K562 (cell line): ENCODE results near the gene PTCH1. TPM values are rescaled to one million over a fixed set of nuclear protein-coding genes. Genes with fewer than 3 reads are reported as not detected.

Source experiments
- CREM ChIP-seq: IDR thresholded peaks from 2 replicates; pipeline ENCODE4 v1.6.1; 2014; ENCODE audit warnings: antibody characterized with exemption, low read depth
- ETS2 ChIP-seq: IDR thresholded peaks from 2 replicates; pipeline ENCODE4 v1.6.1; 2016; ENCODE audit warnings: borderline replicate concordance, missing genetic modification characterization, mild to moderate bottlenecking, moderate library complexity, missing compliant biosample characterization; ENCODE audit not compliant: poor library complexity, severe bottlenecking
- FOXK1 ChIP-seq: sonication (generic); formaldehyde crosslinking; IDR thresholded peaks from 2 replicates; pipeline ENCODE4 v1.8.0; 2022; ENCODE audit warnings: missing genetic modification reagents, mild to moderate bottlenecking, borderline replicate concordance
- KLF13 ChIP-seq: fragments of 450-650 bp; IDR thresholded peaks from 2 replicates; pipeline ENCODE4 v1.6.1; 2016; ENCODE audit warnings: missing genetic modification characterization, low read depth, mild to moderate bottlenecking, missing compliant biosample characterization, moderate library complexity, borderline replicate concordance
- MAFG ChIP-seq: fragments of 450-650 bp; conservative IDR thresholded peaks from 2 replicates; pipeline ENCODE4 v1.6.1; 2016; ENCODE audit warnings: missing genetic modification characterization, missing compliant biosample characterization
- MNT ChIP-seq, 2 experiments: fragments of 450-650 bp; conservative IDR thresholded peaks; 2 replicates each; pipeline ENCODE4 v1.6.1; 2017; ENCODE audit warnings: mild to moderate bottlenecking in 2 of 2, moderate library complexity in 2 of 2
- PPARD ChIP-seq: fragments of 250-450 bp; sonication (Bioruptor Pico); IDR thresholded peaks from 2 replicates; pipeline ENCODE4 v1.8.0; 2022; ENCODE audit warnings: inconsistent platforms, mild to moderate bottlenecking, moderate library complexity
- RCOR1 ChIP-seq, 2 experiments: IDR thresholded peaks; 2 replicates each; pipeline ENCODE4 v1.6.1; 2012; ENCODE audit warnings: low read depth in 2 of 2, low read length in 2 of 2, borderline replicate concordance in 1 of 2, improper control_type of control experiment in 1 of 2
- TBL1XR1 ChIP-seq, 2 experiments: IDR thresholded peaks; 2 replicates each; pipeline ENCODE4 v1.6.1; 2012; ENCODE audit warnings: improper control_type of control experiment in 2 of 2, low read length in 2 of 2, mild to moderate bottlenecking in 1 of 2
- TEAD4 ChIP-seq, 2 experiments: sonication (generic) in 1 of 2; formaldehyde crosslinking in 1 of 2; IDR thresholded peaks; 2 replicates each; pipeline versions ENCODE4 v1.6.1 to v1.8.0; 2012 to 2022; ENCODE audit warnings: borderline replicate concordance in 1 of 2, inconsistent platforms in 1 of 2, low read length in 1 of 2, mild to moderate bottlenecking in 1 of 2, missing genetic modification reagents in 1 of 2
- XRCC5 ChIP-seq: fragments of 200-400 bp; formaldehyde crosslinking; IDR thresholded peaks from 2 replicates; pipeline ENCODE4 v1.6.1; 2017; ENCODE audit warnings: low read depth, mild to moderate bottlenecking, low read length
- ZNF280A ChIP-seq: fragments of 450-650 bp; IDR thresholded peaks from 2 replicates; pipeline ENCODE4 v1.6.1; 2018; ENCODE audit warnings: mild to moderate bottlenecking, low read depth; ENCODE audit not compliant: partially characterized antibody
- polyA plus RNA-seq, 8 experiments: library from polyadenylated mRNA; depleted of rRNA in 4 of 8; stranded (reverse) in 5 of 8; unstranded in 3 of 8; fragments of >200 nt; fragmentation: Nextera tagmentation in 2 of 8; fragmentation: Illumina TruSeq in 1 of 8; extraction: Ambion mirVana in 2 of 8; extraction: Trizol in 1 of 8; gene quantifications; 2 replicates each; pipeline versions ENCODE4 v1.2.1 to v1.2.3, GENCODE V29; 2011 to 2014; ENCODE audit warnings: inconsistent platforms in 1 of 8, missing spikeins in 1 of 8
- total RNA-seq, 7 experiments: library from RNA; depleted of rRNA in 6 of 7; stranded (reverse); fragments of >200 nt in 6 of 7; fragmentation: Illumina TruSeq in 2 of 7; extraction: Trizol in 2 of 7; gene quantifications; 2 replicates each; pipeline versions ENCODE4 v1.2.1 to v1.2.3, GENCODE V29; 2011 to 2021; ENCODE audit warnings: low replicate concordance in 1 of 7
- TF ChIP-seq, protein P1 (sequence below), 2 experiments: fragments of 450-650 bp; formaldehyde crosslinking in 1 of 2; IDR thresholded peaks; 2 replicates each; pipeline versions ENCODE4 v1.4.0 to v1.6.1; 2014 to 2020; ENCODE audit warnings: mild to moderate bottlenecking in 2 of 2, borderline replicate concordance in 1 of 2, low read depth in 1 of 2

Gene PTCH1
- total and polyA plus RNA-seq, 9 of the 15 experiments (the other 6 are each of a cell fraction or from before 2014, with no cell fraction given): 0.70 to 9.9 (median 3.8) TPM

DNA sequence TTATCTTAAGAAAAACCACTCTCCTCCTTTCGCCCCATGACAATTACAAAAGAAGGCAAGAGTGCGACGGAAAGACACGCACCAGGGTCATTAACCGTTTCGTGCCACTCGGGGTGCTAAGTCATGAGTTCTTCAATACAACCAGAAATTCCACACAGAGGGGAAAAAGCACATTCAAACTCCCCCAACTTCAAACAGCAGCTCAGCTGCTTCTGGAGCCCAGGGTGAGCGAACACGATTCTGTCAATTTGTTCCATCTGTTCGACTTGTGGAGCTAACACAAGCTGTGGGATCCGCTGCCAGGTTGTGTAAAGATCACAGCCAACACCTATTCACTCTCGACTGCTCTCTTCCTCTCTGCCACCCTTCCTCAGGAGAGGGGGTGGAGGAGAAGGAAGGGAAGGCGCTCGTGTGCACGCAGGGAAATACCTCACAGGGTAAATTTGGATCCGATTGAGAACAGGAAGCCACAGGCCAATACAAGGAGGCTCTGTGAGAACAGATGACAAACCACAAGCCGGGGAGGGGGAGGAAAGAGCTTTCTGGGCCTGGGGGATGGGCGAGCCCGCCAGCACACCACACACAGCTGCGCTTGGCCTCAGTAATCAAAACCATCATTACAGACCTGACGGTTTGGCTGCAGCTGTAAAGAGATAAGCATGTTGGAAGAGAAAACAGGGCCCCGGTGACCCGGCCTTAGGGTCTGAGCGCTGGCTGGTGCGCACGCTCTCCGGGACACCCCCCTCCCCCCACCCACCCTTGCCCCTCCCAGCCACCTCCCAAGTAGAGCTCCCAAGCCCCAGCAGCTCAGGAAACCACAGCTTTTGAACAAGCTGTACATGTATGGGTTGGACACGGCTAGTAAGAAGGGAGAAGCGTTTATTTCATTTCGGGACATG, 54.3 kb downstream of the PTCH1 start (continued):
- TF ChIP-seq FOXK1 (CRISPR knock-in tag) (peak; percentile 68; the same call in 1 of the 2 replicates), TBL1XR1 (IDR thresholded peaks at IDR 0.05; ENCODE audit: low read length in 2 of 2) (peak; percentile 90 to 99), ZNF280A (no peak), KLF13 (no peak), PPARD (CRISPR knock-in tag) (no peak), RCOR1 (IDR thresholded peaks at IDR 0.05; ENCODE audit: borderline replicate concordance in 1 of 2, low read depth in 2 of 2, low read length in 2 of 2) (peak; percentile 94 to 98), MNT (conservative IDR thresholded peaks at IDR 0.05) (peak; percentile 82 to 90), MAFG (no peak; the same call in 1 of the 2 replicates), ETS2 (tag) (peak; percentile 74), TEAD4 (IDR thresholded peaks at IDR 0.05; ENCODE audit: low read length) (peak; percentile 97), TEAD4 (CRISPR knock-in tag; IDR thresholded peaks at IDR 0.05; ENCODE audit: borderline replicate concordance) (no peak), CREM (peak; percentile 86), XRCC5 (peak; percentile 46; the same call in 1 of the 2 replicates)
- TF ChIP-seq, protein P1, sequence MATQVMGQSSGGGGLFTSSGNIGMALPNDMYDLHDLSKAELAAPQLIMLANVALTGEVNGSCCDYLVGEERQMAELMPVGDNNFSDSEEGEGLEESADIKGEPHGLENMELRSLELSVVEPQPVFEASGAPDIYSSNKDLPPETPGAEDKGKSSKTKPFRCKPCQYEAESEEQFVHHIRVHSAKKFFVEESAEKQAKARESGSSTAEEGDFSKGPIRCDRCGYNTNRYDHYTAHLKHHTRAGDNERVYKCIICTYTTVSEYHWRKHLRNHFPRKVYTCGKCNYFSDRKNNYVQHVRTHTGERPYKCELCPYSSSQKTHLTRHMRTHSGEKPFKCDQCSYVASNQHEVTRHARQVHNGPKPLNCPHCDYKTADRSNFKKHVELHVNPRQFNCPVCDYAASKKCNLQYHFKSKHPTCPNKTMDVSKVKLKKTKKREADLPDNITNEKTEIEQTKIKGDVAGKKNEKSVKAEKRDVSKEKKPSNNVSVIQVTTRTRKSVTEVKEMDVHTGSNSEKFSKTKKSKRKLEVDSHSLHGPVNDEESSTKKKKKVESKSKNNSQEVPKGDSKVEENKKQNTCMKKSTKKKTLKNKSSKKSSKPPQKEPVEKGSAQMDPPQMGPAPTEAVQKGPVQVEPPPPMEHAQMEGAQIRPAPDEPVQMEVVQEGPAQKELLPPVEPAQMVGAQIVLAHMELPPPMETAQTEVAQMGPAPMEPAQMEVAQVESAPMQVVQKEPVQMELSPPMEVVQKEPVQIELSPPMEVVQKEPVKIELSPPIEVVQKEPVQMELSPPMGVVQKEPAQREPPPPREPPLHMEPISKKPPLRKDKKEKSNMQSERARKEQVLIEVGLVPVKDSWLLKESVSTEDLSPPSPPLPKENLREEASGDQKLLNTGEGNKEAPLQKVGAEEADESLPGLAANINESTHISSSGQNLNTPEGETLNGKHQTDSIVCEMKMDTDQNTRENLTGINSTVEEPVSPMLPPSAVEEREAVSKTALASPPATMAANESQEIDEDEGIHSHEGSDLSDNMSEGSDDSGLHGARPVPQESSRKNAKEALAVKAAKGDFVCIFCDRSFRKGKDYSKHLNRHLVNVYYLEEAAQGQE (IDR thresholded peaks at IDR 0.05; ENCODE audit: borderline replicate concordance): peak; percentile 43
- TF ChIP-seq, protein P1 (CRISPR knock-in tag; IDR thresholded peaks at IDR 0.05; ENCODE audit: low read depth): no peak
